ENCODE measurements around the gene PLXNC1. TPM values are rescaled to one million over a fixed set of nuclear protein-coding genes. Genes with fewer than 3 reads are reported as not detected.

The PLXNC1 gene
- polyA plus RNA-seq, 1 donor from 2014 or later: 6.6 TPM

- no peaks in the 10 kb centered on the region for H3K9me3 Mint-ChIP-seq
- no peak overlapping the region for H3K27ac Mint-ChIP-seq
- peaks cover 4% of the 10 kb centered on the region for H3K36me3 Mint-ChIP-seq
- no peaks in the 10 kb centered on the region for H3K27me3 Mint-ChIP-seq
- peaks cover 30 to 56% (median 39%) of the 10 kb centered on the region in 3 donors for H3K4me1 Mint-ChIP-seq
- no peak overlapping the region for H3K4me3 Mint-ChIP-seq
Measured at GRCh38 chr12:94162108-94162507, 13.7 kb downstream of the PLXNC1 start.

GRCh38 chr12:94163850-94164249, 15.5 kb downstream of the PLXNC1 start:
- Mint-ChIP-seq H3K27ac (no peak overlapping the region), H3K4me1 (peaks cover 25 to 49% (median 30%) of the 10 kb centered on the region in 3 donors), H3K36me3 (peaks cover 6% of the 10 kb centered on the region), H3K27me3 (no peaks in the 10 kb centered on the region), H3K4me3 (no peak overlapping the region), H3K9me3 (no peaks in the 10 kb centered on the region)

- Mint-ChIP-seq H3K27me3 (no peaks in the 10 kb centered on the region), H3K27ac (no peak overlapping the region), H3K9me3 (no peaks in the 10 kb centered on the region), H3K36me3 (peaks cover 7% of the 10 kb centered on the region), H3K4me3 (no peak overlapping the region), H3K4me1 (peaks cover 19 to 38% (median 24%) of the 10 kb centered on the region in 3 donors)
Measured at GRCh38 chr12:94165138-94165537, 16.8 kb downstream of the PLXNC1 start.

GRCh38 chr12:94165670-94166364, 17.4 kb downstream of the PLXNC1 start:
- Mint-ChIP-seq H3K36me3 (peaks cover 7% of the 10 kb centered on the region), H3K4me3 (no peak overlapping the region), H3K27ac (no peak overlapping the region), H3K9me3 (no peaks in the 10 kb centered on the region), H3K27me3 (no peaks in the 10 kb centered on the region), H3K4me1 (peaks cover 17 to 38% (median 24%) of the 10 kb centered on the region in 3 donors)

- Mint-ChIP-seq H3K36me3 (peaks cover 4% of the 10 kb centered on the region), H3K9me3 (no peaks in the 10 kb centered on the region), H3K27me3 (no peaks in the 10 kb centered on the region), H3K4me3 (no peak overlapping the region), H3K4me1 (peaks cover 19 to 43% (median 22%) of the 10 kb centered on the region in 3 donors), H3K27ac (no peak overlapping the region)
Measured at GRCh38 chr12:94167071-94167755, 18.8 kb downstream of the PLXNC1 start.

GRCh38 chr12:94167756-94168416, 19.5 kb downstream of the PLXNC1 start:
- peaks cover 18 to 39% (median 20%) of the 10 kb centered on the region in 3 donors for H3K4me1 Mint-ChIP-seq
- H3K27ac Mint-ChIP-seq: peak overlapping the region in 1 of 3 donors; percentile 86
- H3K9me3 Mint-ChIP-seq: no peaks in the 10 kb centered on the region
- no peaks in the 10 kb centered on the region for H3K27me3 Mint-ChIP-seq
- peaks cover 3% of the 10 kb centered on the region for H3K36me3 Mint-ChIP-seq
- H3K4me3 Mint-ChIP-seq: peak overlapping the region in 1 of 4 donors; percentile 44

GRCh38 chr12:94169495-94169894, 21.1 kb downstream of the PLXNC1 start:
- Mint-ChIP-seq H3K4me3 (no peak overlapping the region), H3K4me1 (peaks cover 27 to 44% (median 28%) of the 10 kb centered on the region in 3 donors), H3K27me3 (no peaks in the 10 kb centered on the region), H3K36me3 (peaks cover 3% of the 10 kb centered on the region), H3K27ac (no peak overlapping the region), H3K9me3 (no peaks in the 10 kb centered on the region)

GRCh38 chr12:94169966-94170689, 21.8 kb downstream of the PLXNC1 start:
- peak overlapping the region in 1 of 3 donors; percentile 0 for H3K27ac Mint-ChIP-seq
- peak overlapping the region in 1 of 4 donors; percentile 1 for H3K4me3 Mint-ChIP-seq
- H3K9me3 Mint-ChIP-seq: no peaks in the 10 kb centered on the region
- peaks cover 27 to 45% (median 34%) of the 10 kb centered on the region in 3 donors for H3K4me1 Mint-ChIP-seq
- H3K27me3 Mint-ChIP-seq: no peaks in the 10 kb centered on the region
- peaks cover 3% of the 10 kb centered on the region for H3K36me3 Mint-ChIP-seq

- H3K9me3 Mint-ChIP-seq: no peaks in the 10 kb centered on the region
- no peak overlapping the region for H3K4me3 Mint-ChIP-seq
- peaks cover 3% of the 10 kb centered on the region for H3K36me3 Mint-ChIP-seq
- no peaks in the 10 kb centered on the region for H3K27me3 Mint-ChIP-seq
- H3K27ac Mint-ChIP-seq: peak overlapping the region in 1 of 3 donors; percentile 0
- H3K4me1 Mint-ChIP-seq: peaks cover 30 to 53% (median 42%) of the 10 kb centered on the region in 3 donors
Measured at GRCh38 chr12:94170690-94171594, 22.6 kb downstream of the PLXNC1 start.

GRCh38 chr12:94171595-94171930, 23.2 kb downstream of the PLXNC1 start:
- H3K36me3 Mint-ChIP-seq: peaks cover 3% of the 10 kb centered on the region
- H3K27me3 Mint-ChIP-seq: no peaks in the 10 kb centered on the region
- H3K4me1 Mint-ChIP-seq: peaks cover 34 to 58% (median 47%) of the 10 kb centered on the region in 3 donors
- H3K4me3 Mint-ChIP-seq: no peak overlapping the region
- H3K27ac Mint-ChIP-seq: no peak overlapping the region
- H3K9me3 Mint-ChIP-seq: no peaks in the 10 kb centered on the region

- H3K4me1 Mint-ChIP-seq: peaks cover 34 to 58% (median 47%) of the 10 kb centered on the region in 3 donors
- H3K27ac Mint-ChIP-seq: no peak overlapping the region
- no peaks in the 10 kb centered on the region for H3K27me3 Mint-ChIP-seq
- H3K9me3 Mint-ChIP-seq: no peaks in the 10 kb centered on the region
- H3K4me3 Mint-ChIP-seq: peak overlapping the region in 1 of 4 donors; percentile 15
- H3K36me3 Mint-ChIP-seq: peaks cover 3% of the 10 kb centered on the region
Measured at GRCh38 chr12:94172031-94172430, 23.7 kb downstream of the PLXNC1 start.

GRCh38 chr12:94172973-94173372, 24.6 kb downstream of the PLXNC1 start:
- Mint-ChIP-seq H3K36me3 (peaks cover 6% of the 10 kb centered on the region), H3K27ac (peak overlapping the region in 2 of 3 donors; percentile 39 to 71), H3K27me3 (no peaks in the 10 kb centered on the region), H3K4me1 (peaks cover 37 to 54% (median 45%) of the 10 kb centered on the region in 3 donors), H3K9me3 (peaks cover 0 to 2% (median under 1%) of the 10 kb centered on the region in 3 donors), H3K4me3 (peak overlapping the region in 2 of 4 donors; percentile 12 to 87)

GRCh38 chr12:94173660-94174265, 25.4 kb downstream of the PLXNC1 start:
- peak overlapping the region in 1 of 3 donors; percentile 39 for H3K27ac Mint-ChIP-seq
- H3K4me3 Mint-ChIP-seq: peak overlapping the region in 2 of 4 donors; percentile 85 to 87
- peaks cover 2 to 4% (median 2%) of the 10 kb centered on the region in 3 donors for H3K9me3 Mint-ChIP-seq
- peaks cover 10% of the 10 kb centered on the region for H3K36me3 Mint-ChIP-seq
- H3K27me3 Mint-ChIP-seq: no peaks in the 10 kb centered on the region
- H3K4me1 Mint-ChIP-seq: peaks cover 37 to 52% (median 45%) of the 10 kb centered on the region in 3 donors

Measured in IgD-negative memory B cell (primary cell).